ENCODE results near the gene RBBP4.
"Not testable (repeated sequence)": the region's sequence is repeated elsewhere in the genome, so short reads cannot be mapped to it uniquely, and the experiment has no call there.

GRCh38 chr1:32696996-32697395 lies 46.0 kb downstream of the RBBP4 start:
- TF ChIP-seq, protein P1, sequence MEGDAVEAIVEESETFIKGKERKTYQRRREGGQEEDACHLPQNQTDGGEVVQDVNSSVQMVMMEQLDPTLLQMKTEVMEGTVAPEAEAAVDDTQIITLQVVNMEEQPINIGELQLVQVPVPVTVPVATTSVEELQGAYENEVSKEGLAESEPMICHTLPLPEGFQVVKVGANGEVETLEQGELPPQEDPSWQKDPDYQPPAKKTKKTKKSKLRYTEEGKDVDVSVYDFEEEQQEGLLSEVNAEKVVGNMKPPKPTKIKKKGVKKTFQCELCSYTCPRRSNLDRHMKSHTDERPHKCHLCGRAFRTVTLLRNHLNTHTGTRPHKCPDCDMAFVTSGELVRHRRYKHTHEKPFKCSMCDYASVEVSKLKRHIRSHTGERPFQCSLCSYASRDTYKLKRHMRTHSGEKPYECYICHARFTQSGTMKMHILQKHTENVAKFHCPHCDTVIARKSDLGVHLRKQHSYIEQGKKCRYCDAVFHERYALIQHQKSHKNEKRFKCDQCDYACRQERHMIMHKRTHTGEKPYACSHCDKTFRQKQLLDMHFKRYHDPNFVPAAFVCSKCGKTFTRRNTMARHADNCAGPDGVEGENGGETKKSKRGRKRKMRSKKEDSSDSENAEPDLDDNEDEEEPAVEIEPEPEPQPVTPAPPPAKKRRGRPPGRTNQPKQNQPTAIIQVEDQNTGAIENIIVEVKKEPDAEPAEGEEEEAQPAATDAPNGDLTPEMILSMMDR (conservative IDR thresholded peaks at IDR 0.05) = not testable (repeated sequence)
- not testable (repeated sequence) for TF ChIP-seq ZFX (IDR thresholded peaks at IDR 0.05)
